Measurements from ENCODE around the gene CKS1B.

- TF ChIP-seq EZH2 (IDR thresholded peaks at IDR 0.05; ENCODE audit: borderline replicate concordance, low read depth, low read length, poor library complexity, severe bottlenecking) (no peak), CTCF (conservative IDR thresholded peaks at IDR 0.05; ENCODE audit: low read depth, low read length) (no peak)
These were observed 35.9 kb downstream of the CKS1B start for GRCh38 chr1:155010211-155010918.
